Measurements from ENCODE around the gene SIDT1.

- TF ChIP-seq POLR2A (IDR thresholded peaks at IDR 0.05): no peak
- TF ChIP-seq, protein P1, sequence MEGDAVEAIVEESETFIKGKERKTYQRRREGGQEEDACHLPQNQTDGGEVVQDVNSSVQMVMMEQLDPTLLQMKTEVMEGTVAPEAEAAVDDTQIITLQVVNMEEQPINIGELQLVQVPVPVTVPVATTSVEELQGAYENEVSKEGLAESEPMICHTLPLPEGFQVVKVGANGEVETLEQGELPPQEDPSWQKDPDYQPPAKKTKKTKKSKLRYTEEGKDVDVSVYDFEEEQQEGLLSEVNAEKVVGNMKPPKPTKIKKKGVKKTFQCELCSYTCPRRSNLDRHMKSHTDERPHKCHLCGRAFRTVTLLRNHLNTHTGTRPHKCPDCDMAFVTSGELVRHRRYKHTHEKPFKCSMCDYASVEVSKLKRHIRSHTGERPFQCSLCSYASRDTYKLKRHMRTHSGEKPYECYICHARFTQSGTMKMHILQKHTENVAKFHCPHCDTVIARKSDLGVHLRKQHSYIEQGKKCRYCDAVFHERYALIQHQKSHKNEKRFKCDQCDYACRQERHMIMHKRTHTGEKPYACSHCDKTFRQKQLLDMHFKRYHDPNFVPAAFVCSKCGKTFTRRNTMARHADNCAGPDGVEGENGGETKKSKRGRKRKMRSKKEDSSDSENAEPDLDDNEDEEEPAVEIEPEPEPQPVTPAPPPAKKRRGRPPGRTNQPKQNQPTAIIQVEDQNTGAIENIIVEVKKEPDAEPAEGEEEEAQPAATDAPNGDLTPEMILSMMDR (IDR thresholded peaks at IDR 0.05): no peak
These were observed 30.8 kb upstream of the SIDT1 start for GRCh38 chr3:113501597-113501996.
